HL-60/S4 treated with phorbol 12-myristate 13-acetate at 8.2 ng/mL for 4 days and 3 days (cell line): ENCODE measurements around the gene ZNF146.
"Not testable (repeated sequence)": the region's sequence is repeated elsewhere in the genome, so short reads cannot be mapped to it uniquely, and the experiment has no call there.

ENCODE experiments used
- in situ Hi-C: fragments of 300-500 bp; cut with MboI; formaldehyde crosslinking; loops from 2 replicates; pipeline ENCODE4 v1.15.0; 2022; ENCODE audit warnings: low sequenced_read_pairs

The ZNF146 gene

DNA sequence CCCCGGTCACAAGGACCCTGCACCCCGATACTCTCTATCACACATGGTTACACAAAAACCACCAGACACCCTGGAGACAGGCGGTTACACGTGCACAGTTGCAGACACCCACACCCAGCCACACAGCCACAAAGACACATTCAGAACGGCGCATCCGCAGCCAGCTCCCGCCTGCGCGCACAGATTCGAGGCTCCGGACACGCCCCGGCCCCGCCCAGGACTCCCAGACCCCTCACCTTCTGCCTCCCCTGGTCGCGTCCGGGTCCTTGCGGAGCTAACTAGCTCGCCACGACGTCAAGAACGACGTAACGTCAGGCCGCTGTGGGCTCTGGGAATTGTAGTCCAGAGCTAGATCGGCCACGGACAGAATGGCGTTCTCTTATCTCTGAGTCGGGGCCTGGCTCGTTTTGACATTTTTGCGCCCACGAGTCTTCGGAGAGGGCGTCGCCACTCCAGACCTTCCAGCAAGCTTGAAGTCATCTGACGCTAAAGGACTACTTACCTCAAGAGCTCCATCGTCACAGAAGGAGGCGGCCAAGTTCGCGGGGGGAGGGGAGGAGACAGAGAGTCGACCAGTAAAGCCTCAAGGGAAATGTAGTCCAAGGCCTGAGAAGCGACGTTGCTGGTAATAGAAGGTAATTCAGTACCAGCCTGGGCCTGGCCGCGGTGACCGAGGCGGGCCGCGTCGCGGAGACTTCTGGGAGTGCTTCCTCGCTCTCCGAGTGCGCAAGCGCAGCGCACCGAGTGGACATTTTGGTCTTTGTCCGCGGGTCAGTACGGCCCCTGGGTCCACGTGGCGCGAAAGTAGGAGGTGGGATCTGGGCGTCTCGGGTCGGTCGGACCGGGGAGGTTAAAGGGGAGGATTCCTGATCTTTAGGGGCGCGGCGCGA, at the start of gene ZNF146, which contains the start of gene ZNF565:
Gene ZNF146 (plus strand): TSS at position 721 of the 890 bp plus-strand sequence. CDS start 21,335 bp downstream, outside the sequence.
Gene ZNF565 (minus strand): TSS at position 280 of the 890 bp plus-strand sequence. CDS start 12,680 bp downstream, outside the sequence.
- in situ Hi-C loops, result no loop called here

DNA sequence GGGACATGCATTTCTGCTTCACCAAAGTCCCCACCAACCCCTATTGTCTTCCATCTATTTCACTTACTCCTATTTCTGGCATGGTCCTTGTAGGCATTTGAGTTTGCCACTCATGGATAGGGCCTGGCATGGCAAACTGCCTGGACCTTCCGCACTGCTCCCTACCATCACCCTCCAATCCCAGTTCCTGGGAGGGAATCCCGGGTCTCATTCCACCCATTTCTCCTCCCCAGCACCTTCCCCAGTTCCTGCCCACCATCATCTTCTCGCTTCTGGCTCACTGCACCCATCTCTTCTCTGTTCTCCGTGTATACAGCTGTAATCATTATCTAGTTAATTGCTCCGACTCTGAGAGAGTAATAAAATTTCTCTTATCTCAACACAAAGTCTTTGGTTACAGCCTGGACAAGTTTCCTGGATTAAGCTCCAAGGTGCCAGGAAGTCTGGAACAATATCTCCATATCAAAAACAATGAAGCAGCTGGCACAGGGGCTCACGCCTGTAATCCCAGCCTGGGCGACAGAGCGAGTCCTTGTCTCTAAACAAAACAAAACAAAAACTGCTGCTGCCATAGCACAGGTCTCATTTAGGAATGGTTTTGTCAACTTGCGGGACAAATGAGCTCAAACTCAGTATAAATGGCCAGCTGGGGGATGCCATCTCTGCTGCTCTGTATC, 45.7 kb upstream of the ZNF146 start:
- in situ Hi-C loops, result no loop called here

DNA sequence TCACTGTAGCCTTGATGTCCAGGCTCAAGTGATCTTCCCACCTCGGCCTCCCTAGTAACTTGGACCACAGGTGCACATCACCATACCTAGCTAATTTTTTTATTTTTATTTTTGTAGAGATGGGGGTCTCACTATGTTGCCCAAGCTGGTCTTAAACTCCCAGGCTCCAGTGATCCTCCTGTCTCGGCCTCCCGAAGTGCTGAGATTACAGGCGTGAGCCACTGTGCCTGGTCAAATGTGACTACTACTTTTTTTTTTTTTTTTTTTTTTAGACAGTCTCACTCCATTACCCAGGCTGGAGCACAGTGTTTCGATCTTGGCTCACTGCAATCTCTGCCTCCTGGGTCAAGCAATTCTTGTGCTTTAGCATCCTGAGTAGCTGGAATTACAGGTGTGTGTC, 42.1 kb upstream of the ZNF146 start:
- in situ Hi-C loops, result no loop called here

DNA sequence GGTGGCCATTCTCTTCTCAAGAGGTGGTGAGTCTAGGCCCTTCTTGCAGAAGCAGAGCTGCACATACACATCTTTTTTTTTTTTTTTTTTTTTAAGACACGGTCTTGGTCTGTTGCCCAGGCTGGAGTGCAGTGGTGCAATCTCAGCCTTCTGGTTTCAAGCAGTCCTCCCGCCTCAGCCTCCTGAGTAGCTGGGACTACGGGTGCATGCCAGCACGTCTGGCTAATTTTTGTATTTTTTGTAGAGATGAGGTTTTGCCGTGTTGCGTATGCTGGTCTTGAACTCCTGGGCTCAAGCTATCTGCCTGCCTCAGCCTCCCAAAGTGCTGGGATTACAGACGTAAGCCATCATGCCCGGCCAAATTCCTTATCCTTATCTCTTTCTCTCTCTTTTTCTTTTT, 41.1 kb upstream of the ZNF146 start:
- in situ Hi-C loops, result not testable (repeated sequence)

DNA sequence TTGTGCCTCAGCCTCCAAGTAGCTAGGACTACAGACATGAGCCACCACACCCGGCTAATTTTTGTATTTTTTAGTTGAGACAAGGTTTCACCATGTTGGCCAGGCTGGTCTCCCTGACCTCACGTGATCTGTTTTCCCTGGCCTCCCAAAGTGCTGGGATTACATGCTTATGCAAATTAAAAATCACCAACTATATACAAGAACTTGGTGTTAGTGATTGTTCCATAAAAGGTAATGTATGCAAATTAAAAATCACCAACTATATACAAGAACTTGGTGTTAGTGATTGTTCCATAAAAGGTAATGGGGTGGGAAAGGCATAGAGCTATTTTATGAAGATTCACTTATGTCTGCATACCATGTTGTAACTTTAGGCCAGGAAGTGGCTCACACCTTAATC, 35.8 kb upstream of the ZNF146 start:
- in situ Hi-C loops, result not testable (repeated sequence)

DNA sequence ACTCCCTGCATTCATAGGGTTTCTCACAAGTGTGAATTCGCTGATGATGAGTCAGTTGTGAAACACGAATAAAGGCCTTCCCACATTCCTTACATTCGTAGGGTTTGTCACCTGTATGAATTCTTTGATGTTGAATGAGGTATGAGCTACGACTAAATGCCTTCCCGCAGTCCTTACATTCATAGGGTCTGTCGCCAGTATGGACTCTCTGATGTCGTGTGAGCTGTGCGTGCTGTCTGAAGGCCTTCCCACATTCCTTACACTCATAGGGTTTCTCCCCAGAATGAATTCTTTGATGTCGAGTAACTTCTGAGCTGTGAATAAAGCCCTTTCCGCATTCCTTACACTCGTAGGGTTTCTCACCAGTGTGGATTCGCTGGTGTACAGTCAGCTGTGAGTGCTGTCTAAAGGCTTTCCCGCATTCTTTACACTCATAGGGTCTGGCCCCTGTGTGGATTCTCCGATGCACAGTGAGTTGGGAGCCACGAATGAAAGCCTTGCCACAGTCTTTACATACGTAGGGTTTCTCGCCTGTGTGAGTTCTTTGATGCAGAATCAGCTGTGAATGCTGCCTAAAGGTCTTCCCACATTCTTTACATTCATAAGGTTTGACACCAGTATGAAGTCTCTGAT, 32.2 kb upstream of the ZNF146 start:
- in situ Hi-C loops, result no loop called here

DNA sequence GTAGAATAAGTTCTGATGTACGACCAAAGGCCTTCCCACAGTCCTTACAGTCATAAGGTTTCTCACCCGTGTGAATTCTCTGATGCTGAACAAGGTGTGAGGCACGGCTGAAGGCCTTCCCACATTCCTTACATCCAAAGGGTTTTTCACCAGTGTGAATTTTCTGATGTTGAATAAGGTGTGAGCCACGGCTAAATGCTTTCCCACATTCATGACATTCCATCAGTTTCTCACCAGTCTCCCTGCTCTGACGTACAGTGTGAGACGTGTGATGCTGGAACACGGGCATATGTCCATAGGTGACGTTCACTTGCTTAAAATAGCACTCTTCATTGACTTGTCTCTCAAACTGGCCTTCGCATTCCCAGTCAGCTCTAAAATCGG, 31.7 kb upstream of the ZNF146 start:
- in situ Hi-C loops, result no loop called here

- in situ Hi-C loops, result not testable (repeated sequence)
These were observed 28.2 kb upstream of the ZNF146 start for GRCh38 chr19:36186722-36187121.

DNA sequence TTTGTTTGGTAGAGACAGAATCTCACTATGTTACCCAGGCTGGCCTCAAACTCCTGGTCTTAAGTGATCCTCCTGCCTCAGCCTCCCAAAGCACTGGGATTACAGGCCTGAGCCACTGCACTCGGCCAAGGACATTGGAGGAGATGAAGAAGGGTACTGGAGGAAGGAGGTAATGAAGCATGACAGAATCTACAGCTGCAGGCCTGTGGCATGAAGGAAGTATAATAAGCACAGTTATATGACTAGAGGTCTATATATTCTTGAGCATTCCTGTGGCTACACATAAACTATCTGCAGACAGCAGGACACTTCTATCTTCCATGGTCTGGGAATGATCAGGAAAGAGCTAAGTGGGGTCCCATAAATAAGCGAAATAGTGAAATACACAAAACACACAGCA, 18.7 kb upstream of the ZNF146 start:
- in situ Hi-C loops, result no loop called here

DNA sequence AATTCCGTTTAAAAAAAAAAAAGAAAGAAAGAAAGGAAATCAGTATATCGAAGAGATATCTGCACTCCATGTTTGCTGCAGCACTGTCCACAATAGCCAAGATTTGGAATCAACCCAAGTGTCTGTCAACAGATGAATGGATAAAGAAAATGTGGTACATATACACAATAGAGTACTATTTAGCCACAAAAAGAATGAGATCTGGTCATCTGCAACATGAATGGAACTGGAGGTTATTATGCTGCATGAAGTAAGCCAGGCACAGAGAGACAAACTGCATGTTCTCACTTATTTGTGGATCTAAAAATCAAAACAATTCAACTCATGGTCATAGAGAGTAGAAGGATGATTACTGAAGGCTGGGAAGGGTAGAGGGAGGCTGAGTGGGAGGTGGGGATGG, 16.8 kb upstream of the ZNF146 start:
- in situ Hi-C loops, result no loop called here

DNA sequence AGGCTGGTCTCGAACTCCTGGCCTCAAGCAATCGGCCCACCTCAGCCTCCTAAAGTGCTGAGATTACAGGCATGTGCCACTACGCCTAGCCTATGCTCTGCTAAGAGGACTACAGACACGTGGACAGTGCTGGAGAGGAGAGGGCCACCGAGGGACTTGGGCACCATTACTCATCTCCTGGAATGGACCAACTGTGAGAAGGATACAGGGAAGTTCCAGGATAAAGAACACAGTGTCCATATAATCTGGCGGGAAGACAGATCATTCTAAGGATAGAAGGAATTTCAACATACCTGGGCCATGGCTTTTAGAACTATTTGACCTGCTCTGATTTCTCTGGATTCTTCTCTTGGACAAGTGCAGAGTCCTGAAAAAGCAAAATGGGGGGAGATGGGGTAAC, 13.2 kb upstream of the ZNF146 start:
- in situ Hi-C loops, result no loop called here

DNA sequence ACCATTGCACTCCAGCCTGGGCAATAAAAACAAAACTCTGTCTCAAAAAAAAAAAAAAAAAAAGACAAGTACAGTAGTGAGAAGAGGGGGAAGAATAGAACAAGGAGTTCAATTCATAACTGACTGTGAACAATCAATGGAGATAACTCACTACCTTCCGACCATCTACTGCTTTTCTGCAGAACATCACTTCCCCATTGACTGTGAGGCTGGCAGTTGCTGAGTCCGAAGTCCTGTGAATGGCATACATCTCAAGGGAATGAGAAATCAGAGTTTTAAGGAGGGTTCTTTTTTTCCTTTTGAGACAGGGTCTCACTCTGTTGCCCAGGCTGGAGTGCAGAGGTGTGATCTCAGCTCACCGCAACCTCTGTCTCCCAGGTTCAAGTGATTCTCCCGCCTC, 11.6 kb upstream of the ZNF146 start:
- in situ Hi-C loops, result no loop called here

DNA sequence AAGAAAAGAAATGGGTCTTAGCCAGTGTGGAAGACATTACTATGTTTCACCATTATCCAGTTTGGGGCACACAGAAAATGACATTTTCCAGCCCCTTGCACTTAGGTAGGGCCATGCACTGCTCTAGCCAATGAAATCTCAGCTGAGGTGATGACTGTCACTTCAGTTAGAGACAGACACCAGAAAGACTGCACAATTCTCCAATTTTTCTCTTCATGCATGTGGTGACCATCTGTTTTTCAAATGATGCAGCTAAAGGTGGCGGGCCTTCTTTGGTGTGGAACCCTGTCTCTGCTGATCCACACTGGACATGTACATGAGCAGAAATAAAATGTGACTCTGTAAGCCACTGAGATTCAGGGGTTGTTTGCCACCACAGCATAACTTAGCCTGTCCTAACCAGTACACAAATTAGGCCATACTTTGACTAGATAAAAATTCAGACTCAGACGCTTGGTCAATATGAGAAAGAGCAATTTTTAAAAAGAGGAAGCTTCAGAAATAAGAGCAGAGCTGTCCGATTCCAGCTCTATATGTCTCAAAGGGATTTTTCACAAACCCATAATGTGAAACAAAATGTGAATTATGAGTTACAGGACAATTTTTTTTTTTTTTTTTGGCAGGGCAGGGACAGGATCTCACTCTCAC, 7.2 kb upstream of the ZNF146 start:
- in situ Hi-C loops, result no loop called here

DNA sequence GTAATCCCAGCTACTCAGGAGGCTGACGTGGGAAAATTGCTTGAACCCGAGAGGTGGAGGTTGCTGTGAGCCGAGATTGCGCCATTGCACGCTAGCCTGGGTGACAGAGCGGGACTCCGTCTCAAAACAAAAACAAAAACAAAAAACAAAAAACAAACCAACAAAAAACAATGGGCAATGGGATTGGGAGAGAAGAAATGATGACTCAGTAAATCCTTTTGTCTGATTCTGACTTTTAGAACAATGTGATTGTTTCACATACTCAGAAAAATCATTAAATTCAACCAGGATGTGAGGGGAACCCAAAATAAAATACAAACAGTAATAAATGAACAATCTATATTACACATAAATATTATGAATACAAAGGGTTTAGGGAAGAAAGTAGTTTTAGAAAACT, 5.5 kb upstream of the ZNF146 start:
- in situ Hi-C loops, result no loop called here

- in situ Hi-C loops, result no loop called here
These were observed 4.4 kb upstream of the ZNF146 start for GRCh38 chr19:36210497-36210896.

- in situ Hi-C loops, result no loop called here
These were observed 2.0 kb upstream of the ZNF146 start for GRCh38 chr19:36212895-36213294.

DNA sequence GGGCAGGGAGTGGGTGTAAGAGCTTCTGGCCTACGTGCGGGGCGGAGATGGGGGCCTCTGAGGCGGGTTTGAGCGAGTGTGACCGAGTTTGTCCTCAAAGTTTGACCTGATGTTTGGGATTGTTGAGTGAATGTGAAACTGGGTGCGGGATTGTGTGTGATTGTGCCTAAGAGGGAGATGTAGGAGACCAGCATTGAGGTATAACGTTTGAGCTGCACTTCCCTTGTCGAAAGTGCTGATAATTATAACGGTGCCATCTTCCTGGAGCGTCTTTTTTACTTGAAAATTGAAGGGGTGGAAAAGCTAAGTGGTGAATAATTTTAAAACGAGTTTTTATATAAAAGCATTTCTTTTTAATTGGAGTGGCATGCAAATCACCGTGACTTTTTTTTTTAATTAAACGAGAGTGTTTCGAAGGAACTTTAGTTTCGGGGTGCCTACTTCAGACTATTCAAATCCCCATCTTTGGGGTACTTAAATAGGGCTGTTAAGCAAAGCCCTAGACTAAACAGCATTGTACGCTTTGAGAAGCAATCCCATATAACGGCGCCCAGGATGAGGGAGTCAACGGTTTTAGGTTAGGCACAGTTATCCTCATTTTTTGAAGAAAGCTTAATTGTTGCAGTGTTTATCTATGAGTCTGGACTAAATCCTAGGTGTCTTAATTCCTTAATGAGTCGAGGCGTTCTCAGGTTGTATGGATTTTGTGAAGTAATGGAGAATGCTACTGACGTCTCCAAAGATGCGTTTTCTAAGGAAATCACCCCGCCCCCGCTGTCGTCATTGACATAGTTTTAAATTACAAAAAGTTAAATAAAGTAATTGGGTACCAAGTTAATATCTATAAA, 594 bp downstream of the ZNF146 start:
- in situ Hi-C loops, result no loop called here

- in situ Hi-C loops, result no loop called here
These were observed 6.6 kb downstream of the ZNF146 start for GRCh38 chr19:36221474-36221873.

- in situ Hi-C loops, result no loop called here
These were observed 7.6 kb downstream of the ZNF146 start for GRCh38 chr19:36222503-36222902.

- in situ Hi-C loops, result no loop called here
These were observed 10.4 kb downstream of the ZNF146 start for GRCh38 chr19:36225219-36225892.
